ENCODE results near the gene IMPG1.
"Not testable (repeated sequence)": the region's sequence is repeated elsewhere in the genome, so short reads cannot be mapped to it uniquely, and the experiment has no call there.

IMPG1 gene

GRCh38 chr6:75952128-75952527, 120.3 kb downstream of the IMPG1 start:
- no peak for DNase-seq (ENCODE audit: low read depth, low spot score)

- no peak for DNase-seq (ENCODE audit: low read depth, low spot score)
Observed at GRCh38 chr6:75947935-75948334, 124.5 kb downstream of the IMPG1 start.

- DNase-seq (ENCODE audit: low read depth, low spot score) = no peak
Observed at GRCh38 chr6:75946146-75946831, 126.2 kb downstream of the IMPG1 start.

- DNase-seq (ENCODE audit: low read depth, low spot score) = no peak
Observed at GRCh38 chr6:75943381-75943780, 129.1 kb downstream of the IMPG1 start.

- no peak for DNase-seq (ENCODE audit: low read depth, low spot score)
Observed at GRCh38 chr6:75941509-75941908, 131.0 kb downstream of the IMPG1 start.

GRCh38 chr6:75940564-75940963, 131.9 kb downstream of the IMPG1 start:
- no peak for DNase-seq (ENCODE audit: low read depth, low spot score)

GRCh38 chr6:75937846-75938245, 134.6 kb downstream of the IMPG1 start:
- no peak for DNase-seq (ENCODE audit: low read depth, low spot score)

GRCh38 chr6:75936682-75937081, 135.8 kb downstream of the IMPG1 start:
- DNase-seq (ENCODE audit: low read depth, low spot score) = no peak

- no peak for DNase-seq (ENCODE audit: low read depth, low spot score)
Observed at GRCh38 chr6:75935473-75935793, 137.0 kb downstream of the IMPG1 start.

GRCh38 chr6:75934643-75935472, 137.6 kb downstream of the IMPG1 start:
- DNase-seq (ENCODE audit: low read depth, low spot score) = no peak

GRCh38 chr6:75933387-75933975, 139.0 kb downstream of the IMPG1 start:
- DNase-seq (ENCODE audit: low read depth, low spot score) = no peak

- no peak for DNase-seq (ENCODE audit: low read depth, low spot score)
Observed at GRCh38 chr6:75932067-75932466, 140.4 kb downstream of the IMPG1 start.

- DNase-seq (ENCODE audit: low read depth, low spot score) = no peak
Observed at GRCh38 chr6:75931011-75931680, 141.3 kb downstream of the IMPG1 start.

- DNase-seq (ENCODE audit: low read depth, low spot score) = no peak
Observed at GRCh38 chr6:75926293-75927168, 145.9 kb downstream of the IMPG1 start.

- no peak for DNase-seq (ENCODE audit: low read depth, low spot score)
Observed at GRCh38 chr6:75922226-75922625, 150.2 kb downstream of the IMPG1 start.

GRCh38 chr6:75913040-75913439, 159.4 kb downstream of the IMPG1 start:
- DNase-seq (ENCODE audit: low read depth, low spot score) = no peak

- no peak for DNase-seq (ENCODE audit: low read depth, low spot score)
Observed at GRCh38 chr6:75907444-75907843, 165.0 kb downstream of the IMPG1 start.

GRCh38 chr6:75906871-75907270, 165.6 kb downstream of the IMPG1 start:
- DNase-seq (ENCODE audit: low read depth, low spot score) = no peak

- DNase-seq (ENCODE audit: low read depth, low spot score) = not testable (repeated sequence)
Observed at GRCh38 chr6:75905129-75905528, 167.3 kb downstream of the IMPG1 start.

GRCh38 chr6:75900216-75900615, 172.2 kb downstream of the IMPG1 start:
- not testable (repeated sequence) for DNase-seq (ENCODE audit: low read depth, low spot score)

GRCh38 chr6:75896526-75896925, 175.9 kb downstream of the IMPG1 start:
- no peak for DNase-seq (ENCODE audit: low read depth, low spot score)
